NCI-H2196 (cell line): ENCODE data around the gene PWP1.

Experiments used
- DNase-seq: peaks from one replicate; lab custom pipeline; 2025; ENCODE audit not compliant: unreplicated experiment; lab: John Stamatoyannopoulos, UW

The PWP1 gene

GRCh38 chr12:107732365-107732764 is 46.8 kb downstream of the PWP1 start:
- no peak for DNase-seq

GRCh38 chr12:107734139-107734538 is 48.5 kb downstream of the PWP1 start:
- no peak for DNase-seq

GRCh38 chr12:107735763-107736162 is 50.2 kb downstream of the PWP1 start:
- no peak for DNase-seq

DNA sequence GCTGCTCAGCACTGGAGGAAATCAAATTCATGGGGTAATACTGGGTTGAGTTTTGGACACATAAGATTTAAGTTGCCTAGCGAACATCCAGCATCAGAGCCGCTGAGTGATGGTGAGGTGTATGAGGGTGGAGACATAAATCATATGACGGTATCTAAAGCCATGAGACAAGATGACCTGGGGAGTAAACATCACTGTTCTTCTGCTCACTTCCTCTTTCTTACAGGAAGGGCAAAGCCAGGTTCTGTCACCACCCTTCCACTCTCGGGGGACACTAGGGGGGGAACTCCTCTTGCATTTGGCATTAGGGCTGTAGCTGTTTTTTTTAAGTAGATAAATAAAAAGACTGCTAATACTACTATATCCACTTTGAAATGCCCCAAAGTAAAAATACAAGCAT is 51.3 kb downstream of the PWP1 start:
- DNase-seq = no peak

- no peak for DNase-seq
These were observed 62.9 kb downstream of the PWP1 start for GRCh38 chr12:107748472-107748871.

DNA sequence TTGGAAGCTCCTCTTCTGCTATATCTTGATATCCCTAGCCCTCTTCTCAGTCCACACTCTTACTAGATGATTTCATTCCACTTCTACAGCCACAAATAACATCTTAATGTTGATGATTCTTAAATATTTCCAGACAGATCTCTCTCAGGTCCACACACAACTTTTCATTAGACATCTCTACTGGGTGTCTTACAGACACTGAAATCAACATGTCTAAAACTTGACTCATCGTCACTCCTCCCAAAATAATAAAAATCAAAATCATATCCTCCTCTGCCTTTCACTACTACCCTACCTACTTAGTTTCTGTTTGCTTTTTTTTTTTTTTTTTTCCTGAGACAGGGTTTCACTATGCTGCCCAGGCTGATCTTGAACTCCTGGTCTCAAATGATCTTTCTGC is 63.5 kb downstream of the PWP1 start:
- DNase-seq = no peak

DNA sequence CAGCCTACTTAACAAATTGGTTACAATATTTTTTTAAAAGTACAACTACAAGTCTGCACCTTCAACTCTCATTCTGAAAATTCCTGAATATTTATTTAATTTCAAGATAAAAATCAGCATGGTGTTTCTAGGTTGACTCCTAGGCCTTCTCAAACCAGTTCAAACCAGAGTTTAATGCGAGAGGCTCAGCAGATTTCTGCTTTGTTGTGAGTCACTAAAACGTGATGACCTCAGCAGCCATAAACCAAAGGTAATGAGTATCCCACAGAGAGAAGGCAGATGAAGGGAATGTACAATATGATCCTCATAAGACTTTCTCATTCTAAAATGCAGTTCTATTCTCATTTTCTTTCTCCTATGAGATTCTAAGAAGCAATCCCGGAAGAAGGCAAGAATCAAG is 73.8 kb downstream of the PWP1 start:
- peak; percentile 33 for DNase-seq

GRCh38 chr12:107760207-107760808 is 74.7 kb downstream of the PWP1 start:
- DNase-seq = no peak

- peak; percentile 98 for DNase-seq
These were observed 75.4 kb downstream of the PWP1 start, which contains the start of gene PRDM4 for GRCh38 chr12:107760809-107761501. Gene PRDM4, minus strand, starts transcription at chr12:107761137. Its CDS starts 622 bp downstream, at chr12:107760515.

- DNase-seq = no peak
These were observed 75.9 kb downstream of the PWP1 start for GRCh38 chr12:107761502-107761904.
